ENCODE data around the gene CFLAR. TPM values are rescaled to one million over a fixed set of nuclear protein-coding genes. Genes with fewer than 3 reads are reported as not detected.

Gene CFLAR
- total RNA-seq, 2 donors from 2014 or later: 165 to 315 TPM

DNA sequence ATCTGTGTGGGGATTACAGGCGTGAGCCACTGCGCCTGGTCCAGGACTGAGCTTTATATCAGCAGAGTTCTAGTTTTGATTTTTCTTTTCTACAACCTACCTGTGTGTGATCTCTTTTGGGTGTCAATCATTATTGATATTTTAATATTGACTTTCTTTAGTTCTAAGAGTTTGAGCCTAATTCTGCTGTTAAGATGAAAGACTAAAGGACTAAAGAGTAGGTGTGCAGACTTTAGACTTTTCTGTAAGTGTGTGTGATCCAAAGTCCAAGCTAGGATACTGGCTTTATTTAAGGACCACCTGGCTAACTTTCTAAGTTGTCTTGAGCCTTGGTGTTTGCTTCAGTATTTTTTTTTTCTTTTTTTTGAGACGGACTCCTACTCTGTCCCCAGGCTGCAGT lies 79.4 kb downstream of the CFLAR start:
- H3K4me3 ChIP-seq: no peak overlapping the region
- H3K27ac ChIP-seq: no peak overlapping the region
- H3K4me1 ChIP-seq (ENCODE audit: control insufficient read depth in 1 of 2, low read depth in 2 of 2): peaks cover 0 to 8% of the 10 kb centered on the region in 2 donors
- H3K27me3 ChIP-seq (replicated peaks; ENCODE audit: insufficient read depth): no peaks in the 10 kb centered on the region
- TF ChIP-seq, protein P1, sequence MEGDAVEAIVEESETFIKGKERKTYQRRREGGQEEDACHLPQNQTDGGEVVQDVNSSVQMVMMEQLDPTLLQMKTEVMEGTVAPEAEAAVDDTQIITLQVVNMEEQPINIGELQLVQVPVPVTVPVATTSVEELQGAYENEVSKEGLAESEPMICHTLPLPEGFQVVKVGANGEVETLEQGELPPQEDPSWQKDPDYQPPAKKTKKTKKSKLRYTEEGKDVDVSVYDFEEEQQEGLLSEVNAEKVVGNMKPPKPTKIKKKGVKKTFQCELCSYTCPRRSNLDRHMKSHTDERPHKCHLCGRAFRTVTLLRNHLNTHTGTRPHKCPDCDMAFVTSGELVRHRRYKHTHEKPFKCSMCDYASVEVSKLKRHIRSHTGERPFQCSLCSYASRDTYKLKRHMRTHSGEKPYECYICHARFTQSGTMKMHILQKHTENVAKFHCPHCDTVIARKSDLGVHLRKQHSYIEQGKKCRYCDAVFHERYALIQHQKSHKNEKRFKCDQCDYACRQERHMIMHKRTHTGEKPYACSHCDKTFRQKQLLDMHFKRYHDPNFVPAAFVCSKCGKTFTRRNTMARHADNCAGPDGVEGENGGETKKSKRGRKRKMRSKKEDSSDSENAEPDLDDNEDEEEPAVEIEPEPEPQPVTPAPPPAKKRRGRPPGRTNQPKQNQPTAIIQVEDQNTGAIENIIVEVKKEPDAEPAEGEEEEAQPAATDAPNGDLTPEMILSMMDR (IDR thresholded peaks at IDR 0.05): no peak
- H3K36me3 ChIP-seq: no peaks in the 10 kb centered on the region
- no peaks in the 10 kb centered on the region for H3K9me3 ChIP-seq
- ATAC-seq (ENCODE audit: insufficient number of reproducible peaks, low FRiP score, low read depth): no peak
- DNase-seq (ENCODE audit: low spot score): no peak

DNA sequence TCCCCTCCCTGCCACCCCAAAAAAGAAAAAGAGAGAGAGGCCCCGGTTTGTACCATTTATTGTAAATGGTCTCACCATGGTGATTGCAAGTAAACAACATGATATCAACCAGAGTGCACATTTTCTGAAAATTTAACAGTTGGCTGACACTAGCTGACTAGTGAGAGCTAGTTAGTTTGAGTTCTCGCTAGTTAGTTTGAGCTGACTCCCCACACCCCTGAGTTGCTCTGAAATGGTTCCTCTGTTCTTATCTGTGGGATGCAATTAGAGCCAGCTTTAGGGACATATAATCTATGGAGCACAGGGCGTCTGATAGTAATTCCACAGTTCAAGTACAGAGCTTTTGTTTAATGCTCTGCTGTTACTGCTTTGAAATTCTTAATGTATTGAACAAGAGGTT lies 80.0 kb downstream of the CFLAR start:
- TF ChIP-seq, protein P1 (IDR thresholded peaks at IDR 0.05): no peak
- no peak for DNase-seq (ENCODE audit: low spot score)
- Histone ChIP-seq H3K27me3 (replicated peaks; ENCODE audit: insufficient read depth) (no peaks in the 10 kb centered on the region), H3K36me3 (no peaks in the 10 kb centered on the region), H3K4me3 (no peak overlapping the region), H3K4me1 (ENCODE audit: control insufficient read depth in 1 of 2, low read depth in 2 of 2) (peaks cover 0 to 8% of the 10 kb centered on the region in 2 donors), H3K9me3 (no peaks in the 10 kb centered on the region), H3K27ac (no peak overlapping the region)
- no peak for ATAC-seq (ENCODE audit: insufficient number of reproducible peaks, low FRiP score, low read depth)

DNA sequence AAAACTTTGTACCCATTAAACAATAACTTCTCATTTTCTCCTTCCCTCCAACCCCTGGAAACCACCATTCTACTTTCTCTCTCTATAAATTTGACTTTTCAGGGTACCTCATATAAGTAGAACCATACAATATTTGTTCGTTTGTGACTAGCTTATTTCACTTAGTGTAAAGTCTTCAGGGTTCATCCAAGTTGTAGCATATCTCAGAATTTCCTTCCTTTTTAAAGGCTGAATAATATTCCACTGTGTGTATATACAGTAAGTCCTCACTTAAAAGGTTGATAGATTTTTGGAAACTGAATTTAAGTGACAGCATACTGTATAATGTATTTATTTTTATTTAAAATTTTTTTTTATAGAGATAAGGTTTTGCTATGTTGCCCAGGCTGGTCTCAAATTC lies 80.8 kb downstream of the CFLAR start:
- ATAC-seq (ENCODE audit: insufficient number of reproducible peaks, low FRiP score, low read depth) (no peak), DNase-seq (ENCODE audit: low spot score) (no peak)
- Histone ChIP-seq H3K27ac (no peak overlapping the region), H3K4me1 (ENCODE audit: control insufficient read depth in 1 of 2, low read depth in 2 of 2) (no peaks in the 10 kb centered on the region), H3K9me3 (no peaks in the 10 kb centered on the region), H3K27me3 (replicated peaks; ENCODE audit: insufficient read depth) (no peaks in the 10 kb centered on the region), H3K36me3 (no peaks in the 10 kb centered on the region), H3K4me3 (no peak overlapping the region)
- TF ChIP-seq, protein P1 (IDR thresholded peaks at IDR 0.05): no peak

DNA sequence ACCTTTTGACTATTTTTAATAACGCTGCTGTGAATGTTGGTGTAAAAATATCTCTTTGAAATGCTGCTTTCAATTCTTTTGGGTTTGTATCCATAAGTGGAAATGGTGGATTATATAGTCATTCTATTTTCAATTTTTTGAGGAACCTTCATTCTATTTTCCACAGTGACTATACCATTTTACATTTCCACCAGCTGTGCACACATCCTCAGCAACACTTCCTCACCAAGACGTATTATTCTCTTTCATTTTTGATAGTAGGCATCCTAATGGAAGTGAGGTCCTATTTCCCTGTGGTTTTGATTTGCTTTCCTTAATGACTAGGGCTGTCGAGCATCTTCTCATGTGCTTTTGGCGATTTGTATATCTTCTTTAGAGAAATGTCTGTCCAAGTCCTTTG lies 81.8 kb downstream of the CFLAR start:
- H3K27me3 ChIP-seq (replicated peaks; ENCODE audit: insufficient read depth): no peaks in the 10 kb centered on the region
- H3K9me3 ChIP-seq: no peaks in the 10 kb centered on the region
- ATAC-seq (ENCODE audit: insufficient number of reproducible peaks, low FRiP score, low read depth): no peak
- DNase-seq (ENCODE audit: low spot score): no peak
- no peak overlapping the region for H3K4me3 ChIP-seq
- no peaks in the 10 kb centered on the region for H3K36me3 ChIP-seq
- no peaks in the 10 kb centered on the region for H3K4me1 ChIP-seq (ENCODE audit: control insufficient read depth in 1 of 2, low read depth in 2 of 2)
- TF ChIP-seq, protein P1 (IDR thresholded peaks at IDR 0.05): no peak
- H3K27ac ChIP-seq: no peak overlapping the region

DNA sequence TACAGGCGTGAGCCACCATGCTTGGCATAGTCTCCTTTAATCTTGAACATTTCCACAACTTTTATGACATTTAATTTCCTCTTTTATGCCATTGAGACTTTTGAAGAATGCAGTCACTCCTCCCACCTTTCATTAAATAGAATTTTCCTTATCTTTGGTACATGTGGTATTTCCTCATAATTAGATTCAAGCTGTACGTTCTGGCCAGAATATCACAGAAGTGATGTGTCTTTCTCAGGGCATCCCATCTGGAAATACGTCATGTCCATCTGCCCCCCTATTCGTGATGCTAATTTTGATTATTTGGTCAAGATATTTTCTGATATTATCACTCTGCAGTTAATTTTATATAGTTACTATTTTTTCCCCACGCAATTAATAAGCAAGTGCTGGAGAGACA lies 83.9 kb downstream of the CFLAR start:
- H3K9me3 ChIP-seq: no peaks in the 10 kb centered on the region
- TF ChIP-seq, protein P1 (IDR thresholded peaks at IDR 0.05): no peak
- ATAC-seq (ENCODE audit: insufficient number of reproducible peaks, low FRiP score, low read depth) (no peak), DNase-seq (ENCODE audit: low spot score) (no peak)
- H3K36me3 ChIP-seq: no peaks in the 10 kb centered on the region
- no peak overlapping the region for H3K27ac ChIP-seq
- H3K4me1 ChIP-seq (ENCODE audit: control insufficient read depth in 1 of 2, low read depth in 2 of 2): no peaks in the 10 kb centered on the region
- H3K27me3 ChIP-seq (replicated peaks; ENCODE audit: insufficient read depth): no peaks in the 10 kb centered on the region
- no peak overlapping the region for H3K4me3 ChIP-seq

All from thoracic aorta (tissue), 2 donors.